Natural killer cell (primary cell): ENCODE data around the gene ADIPOR2. TPM values are rescaled to one million over a fixed set of nuclear protein-coding genes. Genes with fewer than 3 reads are reported as not detected.

Experiments
- ATAC-seq, 3 donors: fragments of 150-1000 bp in 2 of 3; fragments of 200-7000 bp in 1 of 3; cut with Tn5 transposase; 1 replicate in 1 of 3; 2 replicates in 2 of 3; pipeline ENCODE4 v1.10.0; 2021; ENCODE audit warnings: mild to moderate bottlenecking in 2 of 3, moderate library complexity in 2 of 3
- DNase-seq, 2 donors: peaks; one replicate each; pipeline versions ENCODE4 v3.0.0 to v3.0.0-alpha.2; 2013 to 2021; ENCODE audit warnings: mixed read lengths in 1 of 2
- H3K27ac ChIP-seq: one replicate; pipeline ENCODE4 v1.5.1; 2013; ENCODE audit warnings: mild to moderate bottlenecking, low read length
- H3K27me3 ChIP-seq: one replicate; pipeline ENCODE4 v1.6.1; 2013; ENCODE audit warnings: low read length; ENCODE audit not compliant: control insufficient read depth, insufficient read depth
- H3K36me3 ChIP-seq: one replicate; pipeline ENCODE4 v1.6.1; 2013; ENCODE audit warnings: low read length; ENCODE audit not compliant: control insufficient read depth, insufficient read depth
- H3K4me1 ChIP-seq: one replicate; pipeline ENCODE4 v1.6.1; 2013; ENCODE audit warnings: low read length; ENCODE audit not compliant: control insufficient read depth, insufficient read depth
- H3K4me3 ChIP-seq: one replicate; pipeline ENCODE4 v1.5.1; 2013; ENCODE audit warnings: low read length
- H3K9me3 ChIP-seq: one replicate; pipeline ENCODE4 v1.6.1; 2013; ENCODE audit warnings: low read length; ENCODE audit not compliant: control insufficient read depth, insufficient read depth
- H3K27ac Mint-ChIP-seq, 2 donors: one replicate each; pipeline ENCODE4 v1.8.0; 2022; ENCODE audit warnings: mild to moderate bottlenecking in 2 of 2, mixed read lengths in 2 of 2, moderate library complexity in 1 of 2
- H3K27me3 Mint-ChIP-seq, 2 donors: one replicate each; pipeline ENCODE4 v1.8.0; 2022; ENCODE audit warnings: low read depth in 2 of 2, mixed read lengths in 2 of 2
- H3K36me3 Mint-ChIP-seq: one replicate; pipeline ENCODE4 v1.8.0; 2022; ENCODE audit warnings: mixed read lengths
- H3K4me1 Mint-ChIP-seq, 2 donors: one replicate each; pipeline ENCODE4 v1.8.0; 2022; ENCODE audit warnings: mixed read lengths in 2 of 2
- H3K4me3 Mint-ChIP-seq: one replicate; pipeline ENCODE4 v1.8.0; 2022; ENCODE audit warnings: mild to moderate bottlenecking, moderate library complexity, mixed read lengths
- H3K9me3 Mint-ChIP-seq, 2 donors: one replicate each; pipeline ENCODE4 v1.8.0; 2022; ENCODE audit warnings: mixed read lengths in 2 of 2
- CTCF ChIP-seq: fragments of 200-600 bp; IDR thresholded peaks from one replicate; pipeline ENCODE4 v1.8.0; 2022; ENCODE audit warnings: antibody characterized with exemption
- whole genome bisulfite sequencing: methylation state at CpG from one replicate; pipeline ENCODE4 v1.1.7; 2013; ENCODE audit warnings: missing lambda C conversion rate; ENCODE audit not compliant: insufficient coverage; 5-methylcytosine and 5-hydroxymethylcytosine counted together
- intact Hi-C: fragments of 100-400 bp; cut with micrococcal nuclease; formaldehyde crosslinking; loops from one replicate; pipeline ENCODE4 v1.14.2; 2022
- total RNA-seq, 4 donors: library from RNA; stranded (reverse); fragments of 120-200 nt in 1 of 4; gene quantifications; one replicate each; pipeline versions ENCODE4 v1.2.3 to v1.2.4, GENCODE V29; 2013 to 2022

ADIPOR2 gene
- total RNA-seq, 3 donors from 2014 or later (not counting 1 experiment from before 2014, with no cell fraction given), result 38.6 to 48.3 (median 44.0) TPM

DNA sequence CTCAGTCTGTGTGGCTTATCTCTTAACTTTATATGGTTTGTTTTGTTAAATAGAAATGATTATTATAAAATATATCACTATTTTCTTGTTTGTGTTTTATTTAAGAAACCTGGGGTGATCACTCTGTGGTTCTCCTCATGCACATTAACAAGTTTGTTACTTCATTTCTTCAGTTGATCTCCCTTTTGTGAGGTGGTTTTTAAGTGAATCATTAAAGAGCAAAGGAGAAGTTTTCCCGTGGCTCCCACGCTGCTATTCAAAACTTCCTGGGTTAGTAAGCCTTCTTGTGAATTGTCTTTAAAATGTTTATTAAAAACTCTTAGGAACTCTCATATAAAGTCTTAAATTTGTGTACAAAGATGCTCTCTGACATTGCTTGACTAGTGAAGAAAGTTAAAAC, 11.8 kb downstream of the ADIPOR2 start:
- WGBS, result no CpG with 5 or more reads among the region's 2 CpGs

GRCh38 chr12:1703771-1704722, 13.2 kb downstream of the ADIPOR2 start:
- H3K27me3 ChIP-seq, result no peaks in the 10 kb centered on the region
- no peaks in the 10 kb centered on the region for H3K36me3 Mint-ChIP-seq
- intact Hi-C loops, result no loop called here
- peaks cover 7% of the 10 kb centered on the region for H3K4me1 ChIP-seq
- H3K27ac Mint-ChIP-seq, result peak overlapping the region; percentile 61 to 67
- no peak overlapping the region for H3K4me3 Mint-ChIP-seq
- no peaks in the 10 kb centered on the region for H3K9me3 Mint-ChIP-seq
- DNase-seq (no peak), ATAC-seq (no peak)
- no peaks in the 10 kb centered on the region for H3K27me3 Mint-ChIP-seq
- H3K36me3 ChIP-seq, result no peaks in the 10 kb centered on the region
- H3K4me3 ChIP-seq, result no peak overlapping the region
- TF ChIP-seq CTCF, result no peak
- H3K9me3 ChIP-seq, result no peaks in the 10 kb centered on the region
- WGBS, result 100% methylated on average over 1 of the region's 3 CpGs
- peaks cover 58 to 62% of the 10 kb centered on the region in 2 donors for H3K4me1 Mint-ChIP-seq
- H3K27ac ChIP-seq, result no peak overlapping the region

More for the DNA sequence above, 11.8 kb downstream of the ADIPOR2 start:
- no peak for TF ChIP-seq CTCF
- Mint-ChIP-seq H3K4me1 (peaks cover 65 to 67% of the 10 kb centered on the region in 2 donors), H3K36me3 (no peaks in the 10 kb centered on the region), H3K27ac (peak overlapping the region in 1 of 2 donors; percentile 40), H3K4me3 (no peak overlapping the region), H3K27me3 (no peaks in the 10 kb centered on the region), H3K9me3 (no peaks in the 10 kb centered on the region)
- H3K36me3 ChIP-seq, result no peaks in the 10 kb centered on the region
- peaks cover 11% of the 10 kb centered on the region for H3K4me1 ChIP-seq
- H3K27me3 ChIP-seq, result no peaks in the 10 kb centered on the region
- intact Hi-C loops, result no loop called here
- ATAC-seq, result no peak
- H3K9me3 ChIP-seq, result no peaks in the 10 kb centered on the region
- H3K4me3 ChIP-seq, result no peak overlapping the region
- H3K27ac ChIP-seq, result no peak overlapping the region
- DNase-seq, result no peak

- no peaks in the 10 kb centered on the region for H3K27me3 ChIP-seq
- no peaks in the 10 kb centered on the region for H3K9me3 Mint-ChIP-seq
These were observed 15.1 kb downstream of the ADIPOR2 start for GRCh38 chr12:1705774-1706631.

More at GRCh38 chr12:1705774-1706631, 15.1 kb downstream of the ADIPOR2 start:
- intact Hi-C loops, result loop anchor here (5.0 kb wide), 1 partner anchor 36 kb away; no protein-coding TSS in a partner anchor
- Mint-ChIP-seq H3K36me3 (no peaks in the 10 kb centered on the region), H3K27ac (peak overlapping the region; percentile 65 to 67), H3K4me1 (peaks cover 66 to 75% of the 10 kb centered on the region in 2 donors), H3K4me3 (no peak overlapping the region), H3K27me3 (no peaks in the 10 kb centered on the region)
- Histone ChIP-seq H3K4me3 (no peak overlapping the region), H3K9me3 (no peaks in the 10 kb centered on the region), H3K36me3 (no peaks in the 10 kb centered on the region), H3K4me1 (peaks cover 6% of the 10 kb centered on the region), H3K27ac (no peak overlapping the region)
- TF ChIP-seq CTCF, result no peak
- no peak for DNase-seq
- WGBS, result 91% methylated on average over 3 of the region's 3 CpGs
- ATAC-seq, result no peak
